Transverse colon (tissue), 4 donors: ENCODE results near the gene CNTNAP2. TPM values are rescaled to one million over a fixed set of nuclear protein-coding genes. Genes with fewer than 3 reads are reported as not detected.

ENCODE experiments used
- DNase-seq: peaks from one replicate; pipeline ENCODE4 v3.0.0-alpha.2; 2019
- H3K27ac ChIP-seq, 4 donors: fragments of 200-600 bp; sonication (generic); 2 replicates each; pipeline ENCODE4 v1.5.1; 2016 to 2018; ENCODE audit warnings: inconsistent platforms in 4 of 4
- H3K27me3 ChIP-seq: fragments of 200-600 bp; sonication (generic); 2 replicates; pipeline ENCODE4 v1.5.1; 2017; ENCODE audit warnings: inconsistent platforms
- H3K36me3 ChIP-seq, 4 donors: fragments of 200-600 bp; sonication (generic); 2 replicates each; pipeline ENCODE4 v1.5.1; 2017 to 2019; ENCODE audit warnings: inconsistent platforms in 4 of 4
- H3K4me1 ChIP-seq, 4 donors: fragments of 200-600 bp; sonication (generic); 2 replicates each; pipeline ENCODE4 v1.5.1; 2017 to 2020; ENCODE audit warnings: inconsistent platforms in 4 of 4
- H3K4me3 ChIP-seq, 4 donors: fragments of 200-600 bp; sonication (generic); 1 replicate in 1 of 4; 2 replicates in 3 of 4; pipeline versions ENCODE4 v1.5.1 to v1.6.1; 2017 to 2019; ENCODE audit warnings: inconsistent platforms in 4 of 4
- H3K9me3 ChIP-seq, 2 donors: fragments of 200-600 bp; sonication (generic); 2 replicates each; pipeline ENCODE4 v1.5.1; 2017 to 2019; ENCODE audit warnings: inconsistent platforms in 2 of 2
- CTCF ChIP-seq, 5 experiments: fragments of 200-600 bp in 3 of 5; fragments of 450-650 bp in 2 of 5; sonication (generic) in 3 of 5; IDR thresholded peaks; 1 replicate in 2 of 5; 2 replicates in 3 of 5; pipeline ENCODE4 v1.5.1; 2016 to 2017; ENCODE audit warnings: antibody characterized with exemption in 5 of 5, inconsistent platforms in 3 of 5, mild to moderate bottlenecking in 2 of 5, moderate library complexity in 1 of 5
- EP300 ChIP-seq: sonication (generic); formaldehyde crosslinking; IDR thresholded peaks from one replicate; pipeline ENCODE4 v1.6.1; 2017; ENCODE audit warnings: antibody characterized with exemption, low read depth
- POLR2A ChIP-seq: fragments of 450-650 bp; IDR thresholded peaks from one replicate; pipeline ENCODE4 v1.6.1; 2016; ENCODE audit warnings: antibody characterized with exemption, mild to moderate bottlenecking, moderate library complexity
- POLR2AphosphoS5 ChIP-seq, 3 donors: sonication (generic); formaldehyde crosslinking; IDR thresholded peaks; one replicate each; pipeline ENCODE4 v1.6.1; 2016; ENCODE audit warnings: antibody characterized with exemption in 3 of 3
- WGBS, 2 donors: methylation state at CpG; one replicate each; pipeline ENCODE4 v1.1.5; 2018; ENCODE audit warnings: low coverage in 1 of 2; 5-methylcytosine and 5-hydroxymethylcytosine counted together
- in situ Hi-C, 4 donors: fragments of 200-750 bp; cut with MboI; loops; one replicate each; pipeline versions ENCODE4 v1.15.0 to v1.15.1; 2017; ENCODE audit warnings: low sequenced_read_pairs in 3 of 4, low pct_ligation_motif_present in 1 of 4, low pct_unique_long_range_greater_than_20kb in 1 of 4
- intact Hi-C: fragments of 100-400 bp; cut with DNase I; formaldehyde crosslinking; loops from one replicate; pipeline ENCODE4 v1.15.1; 2023; ENCODE audit warnings: low total_unique reads
- total RNA-seq, 4 donors: library from RNA; depleted of rRNA; stranded (reverse); fragments of >200 nt; gene quantifications; one replicate each; pipeline ENCODE4 v1.1.0, GENCODE V29; 2016

Gene CNTNAP2
- total RNA-seq, 4 donors from 2014 or later: 0.60 to 2.9 (median 2.4) TPM

DNA sequence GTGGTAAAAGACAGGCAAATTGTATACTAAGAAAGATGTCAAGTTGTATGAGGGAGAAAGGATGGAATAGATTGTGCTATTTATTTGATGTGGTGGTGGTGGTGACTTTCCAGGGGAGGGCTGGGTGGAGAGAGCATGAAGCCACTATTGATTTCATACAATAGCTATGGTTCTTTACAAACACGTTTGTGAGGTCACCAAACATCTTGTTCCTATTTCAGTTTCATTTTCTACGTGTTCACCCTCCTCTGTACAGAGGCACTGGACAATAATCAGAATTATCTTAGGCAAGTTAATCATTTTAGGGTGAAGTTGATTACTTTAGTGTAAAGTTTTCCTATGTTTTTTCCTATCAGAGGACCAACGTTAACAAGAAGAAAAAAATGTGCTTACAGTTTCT lies 10.3 kb upstream of the CNTNAP2 start:
- no peaks in the 10 kb centered on the region for H3K4me1 ChIP-seq
- TF ChIP-seq CTCF (IDR thresholded peaks at IDR 0.05): no peak
- no peak for TF ChIP-seq EP300
- TF ChIP-seq POLR2A: no peak
- no peak for TF ChIP-seq POLR2AphosphoS5 (IDR thresholded peaks at IDR 0.05)

DNA sequence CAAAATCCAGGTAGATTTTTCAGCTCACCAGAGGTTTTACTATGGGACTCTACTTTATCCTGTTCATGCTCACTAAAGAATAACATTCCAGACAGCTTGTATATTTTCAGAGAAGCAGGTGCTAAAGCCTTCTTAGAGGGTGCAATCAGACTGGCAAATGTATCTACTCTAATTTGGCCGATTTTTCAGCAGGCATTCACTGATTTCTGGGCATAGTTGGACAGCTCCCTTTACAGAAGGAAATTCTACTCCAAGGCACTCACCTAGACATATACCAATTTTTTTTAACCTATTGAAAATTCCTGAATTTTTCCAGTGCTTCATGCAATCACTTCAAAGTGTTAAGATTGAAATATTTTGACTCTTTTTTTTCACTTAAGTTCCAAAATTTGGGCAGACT lies 3.8 kb upstream of the CNTNAP2 start:
- Histone ChIP-seq H3K9me3 (no peaks in the 10 kb centered on the region), H3K27me3 (peaks cover 22% of the 10 kb centered on the region), H3K36me3 (no peaks in the 10 kb centered on the region), H3K27ac (no peak overlapping the region), H3K4me3 (no peak overlapping the region), H3K4me1 (peaks cover 0 to 11% (median 4%) of the 10 kb centered on the region in 4 donors)
- TF ChIP-seq POLR2A (no peak), POLR2AphosphoS5 (IDR thresholded peaks at IDR 0.05) (no peak), EP300 (no peak), CTCF (IDR thresholded peaks at IDR 0.05) (no peak)
- in situ Hi-C loops: no loop called here
- WGBS, 2 donors: 36 to 57% methylated on average over 1 of the region's 1 CpG
- intact Hi-C loops: no loop called here
- DNase-seq: no peak

More for the DNA sequence above, 10.3 kb upstream of the CNTNAP2 start:
- DNase-seq: no peak
- Histone ChIP-seq H3K9me3 (no peaks in the 10 kb centered on the region), H3K27ac (no peak overlapping the region), H3K4me3 (no peak overlapping the region), H3K27me3 (no peaks in the 10 kb centered on the region), H3K36me3 (no peaks in the 10 kb centered on the region)
- WGBS, 2 donors: 35 to 63% methylated on average over 1 to 3 of the region's 3 CpGs
- in situ Hi-C loops (no loop called here), intact Hi-C loops (no loop called here)

DNA sequence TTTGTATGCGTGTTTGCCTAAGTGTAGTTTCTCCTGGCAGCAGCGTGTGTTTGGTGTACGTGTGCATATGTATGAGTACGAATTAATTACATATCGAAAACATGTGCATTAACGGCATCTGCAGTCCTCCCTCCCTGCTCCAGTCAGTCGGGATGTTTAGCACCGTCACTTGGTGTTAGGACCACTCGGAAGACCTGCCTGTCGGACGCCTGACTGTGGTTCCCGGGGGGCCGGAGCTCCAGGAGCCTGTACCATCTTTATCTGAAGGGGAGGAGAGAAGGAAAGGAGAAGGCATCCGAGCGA lies 1.1 kb upstream of the CNTNAP2 start:
- 40 to 53% methylated on average over 4 to 8 of the region's 15 CpGs for WGBS, 2 donors
- peak overlapping the region in 1 of 4 donors; percentile 47 for H3K4me3 ChIP-seq

DNA sequence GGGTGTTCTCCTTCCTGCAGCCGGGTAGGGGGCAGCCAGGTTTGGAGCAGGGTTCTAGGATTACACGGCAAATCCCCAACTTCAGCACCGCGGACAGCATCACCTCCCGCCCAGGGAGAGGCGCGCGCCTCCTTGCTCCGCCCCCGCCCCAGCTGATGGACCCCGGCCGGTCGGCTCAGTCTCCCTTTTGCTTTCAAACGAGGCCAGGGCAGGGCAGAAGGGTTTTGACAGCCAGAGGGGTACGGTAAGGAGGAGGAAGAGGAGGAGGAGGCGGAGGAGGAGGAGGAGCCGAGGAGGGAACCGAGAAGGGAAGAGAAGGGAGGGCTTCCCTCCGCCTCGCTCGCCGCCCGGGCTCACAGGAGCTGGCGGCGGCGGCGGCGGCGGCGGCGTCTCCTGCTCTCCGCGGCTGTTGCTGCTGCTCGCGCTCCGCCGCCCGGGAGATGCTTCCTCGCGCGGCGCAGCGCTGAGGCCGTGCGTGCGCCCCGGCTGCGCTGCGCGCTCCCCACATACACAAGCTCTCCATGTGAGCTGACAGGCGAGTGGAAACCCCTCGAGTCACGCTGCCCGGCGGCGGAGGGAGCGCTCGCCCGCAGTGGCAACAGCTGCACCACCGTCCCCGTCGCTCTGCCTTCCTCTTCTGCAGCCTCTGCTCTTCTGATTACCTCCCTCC lies 615 bp upstream of the CNTNAP2 start:
- H3K27ac ChIP-seq: no peak overlapping the region
- TF ChIP-seq POLR2A (no peak), EP300 (no peak), CTCF (IDR thresholded peaks at IDR 0.05) (no peak)
- H3K4me3 ChIP-seq: peak overlapping the region in 3 of 4 donors; percentile 19 to 47 (median 20)
- in situ Hi-C loops (no loop called here), intact Hi-C loops (no loop called here)
- H3K9me3 ChIP-seq: no peaks in the 10 kb centered on the region
- H3K4me1 ChIP-seq: peaks cover 0 to 11% (median 4%) of the 10 kb centered on the region in 4 donors
- peaks cover 45% of the 10 kb centered on the region for H3K27me3 ChIP-seq
- 2 to 5% methylated on average over 8 to 54 of the region's 62 CpGs for WGBS, 2 donors
- no peaks in the 10 kb centered on the region for H3K36me3 ChIP-seq
- DNase-seq: peak; percentile 8

More for the DNA sequence above, 1.1 kb upstream of the CNTNAP2 start:
- TF ChIP-seq CTCF (IDR thresholded peaks at IDR 0.05) (no peak), POLR2A (no peak), EP300 (no peak), POLR2AphosphoS5 (IDR thresholded peaks at IDR 0.05) (no peak)
- H3K27me3 ChIP-seq: peaks cover 45% of the 10 kb centered on the region
- DNase-seq: no peak
- no peaks in the 10 kb centered on the region for H3K9me3 ChIP-seq
- in situ Hi-C loops: no loop called here
- no peaks in the 10 kb centered on the region for H3K36me3 ChIP-seq
- intact Hi-C loops: no loop called here
- peaks cover 0 to 11% (median 4%) of the 10 kb centered on the region in 4 donors for H3K4me1 ChIP-seq
- H3K27ac ChIP-seq: no peak overlapping the region
